HCT116 (cell line): Measurements from ENCODE around the gene TIMM44. TPM values are rescaled to one million over a fixed set of nuclear protein-coding genes. Genes with fewer than 3 reads are reported as not detected.

Experiments
- ATAC-seq: fragments of 200-7000 bp; cut with Tn5 transposase; 2 replicates; pipeline ENCODE4 v1.9.1; 2020; ENCODE audit warnings: mild to moderate bottlenecking, moderate library complexity
- BruUV-seq: library from RNA; stranded (reverse); fragments of 400-500 nt; replicated peaks from 2 replicates; lab custom pipeline; 2021; lab: Mats Ljungman, UMichigan
- CTCF ChIA-PET: fragments of 300-600 bp; sonication (Branson Sonifier 250); formaldehyde crosslinking; loops from one replicate; lab custom pipeline; 2021; ENCODE audit warnings: antibody characterized with exemption; lab: Charles Lee
- POLR2A ChIA-PET: fragments of 300-600, 350-600 bp; sonication (Branson Sonifier 250); formaldehyde crosslinking; loops from one replicate; lab custom pipeline; 2021; ENCODE audit warnings: antibody characterized with exemption; lab: Charles Lee
- RAD21 ChIA-PET, 2 experiments: fragments of 300-600 bp; sonication (Branson Sonifier 250); formaldehyde crosslinking; loops; one replicate each; lab custom pipeline; 2023; ENCODE audit warnings: low total read pairs in 2 of 2; ENCODE audit not compliant: uncharacterized antibody in 2 of 2, unreplicated experiment in 2 of 2, low non-redundant PET in 1 of 2; lab: Charles Lee
- DNase-seq: peaks from one replicate; pipeline ENCODE4 v3.0.0-alpha.2; 2010; ENCODE audit warnings: low read depth, low spot score
- H2AFZ ChIP-seq: fragments of 200-600 bp; shearing (Covaris generic), sonication (generic); 2 replicates; pipeline ENCODE4 v1.6.1; 2017; ENCODE audit warnings: low read depth, mixed run types, mixed read lengths, antibody characterized with exemption, low read length; ENCODE audit not compliant: poor library complexity, severe bottlenecking
- H3K27ac ChIP-seq: 2 replicates; pipeline ENCODE4 v1.5.1; 2012; ENCODE audit warnings: low read depth, low read length
- H3K27me3 ChIP-seq: fragments of 200-600 bp; sonication (generic); 2 replicates; pipeline ENCODE4 v1.6.1; 2016; ENCODE audit warnings: mixed run types, low read length, mixed read lengths; ENCODE audit not compliant: insufficient read depth
- H3K36me3 ChIP-seq, 2 experiments: fragments of 200-500 bp in 1 of 2; fragments of 200-600 bp in 1 of 2; sonication (Bioruptor generic) in 1 of 2; sonication (generic) in 1 of 2; 2 replicates each; pipeline versions ENCODE4 v1.5.1 to v1.6.1; 2014 to 2016; ENCODE audit warnings: low read length in 2 of 2, inconsistent platforms in 1 of 2, mixed read lengths in 1 of 2, mixed run types in 1 of 2; ENCODE audit not compliant: insufficient read depth in 2 of 2, control insufficient read depth in 1 of 2
- H3K4me1 ChIP-seq, 2 experiments: fragments of 200-600 bp in 1 of 2; sonication (generic) in 1 of 2; 2 replicates each; pipeline versions ENCODE4 v1.5.1 to v1.6.1; 2012 to 2017; ENCODE audit warnings: low read length in 2 of 2, inconsistent platforms in 1 of 2, mild to moderate bottlenecking in 1 of 2, mixed read lengths in 1 of 2, mixed run types in 1 of 2, moderate library complexity in 1 of 2; ENCODE audit not compliant: insufficient read depth in 2 of 2, control insufficient read depth in 1 of 2
- H3K4me2 ChIP-seq: fragments of 200-600 bp; sonication (generic); 2 replicates; pipeline ENCODE4 v1.6.1; 2017; ENCODE audit warnings: mixed run types, low read length, mixed read lengths
- H3K4me3 ChIP-seq, 2 experiments: fragments of 200-600 bp in 1 of 2; sonication (generic) in 1 of 2; replicated peaks in 1 of 2; 2 replicates each; pipeline ENCODE4 v1.5.1; 2011 to 2016; ENCODE audit warnings: low read length in 2 of 2, control low read depth in 1 of 2, low read depth in 1 of 2, mild to moderate bottlenecking in 1 of 2, mixed read lengths in 1 of 2, mixed run types in 1 of 2
- H3K79me2 ChIP-seq: fragments of 200-600 bp; sonication (generic); 2 replicates; pipeline ENCODE4 v1.6.1; 2017; ENCODE audit warnings: mild to moderate bottlenecking, mixed run types, low read length, moderate library complexity, mixed read lengths; ENCODE audit not compliant: insufficient read depth
- H3K9ac ChIP-seq: fragments of 200-600 bp; sonication (generic); 2 replicates; pipeline ENCODE4 v1.6.1; 2016; ENCODE audit warnings: low read length, mixed read lengths
- H3K9me2 ChIP-seq: fragments of 200-600 bp; sonication (generic), shearing (Covaris generic); 2 replicates; pipeline ENCODE4 v1.6.1; 2017; ENCODE audit warnings: mixed run types, mild to moderate bottlenecking, moderate library complexity; ENCODE audit not compliant: insufficient read depth
- H3K9me3 ChIP-seq, 2 experiments: fragments of 200-500 bp in 1 of 2; fragments of 200-600 bp in 1 of 2; sonication (Bioruptor generic) in 1 of 2; sonication (generic) in 1 of 2; 2 replicates each; pipeline ENCODE4 v1.6.1; 2014 to 2017; ENCODE audit warnings: low read length in 2 of 2, mixed read lengths in 2 of 2, inconsistent platforms in 1 of 2, low read depth in 1 of 2, mild to moderate bottlenecking in 1 of 2, mixed run types in 1 of 2, moderate library complexity in 1 of 2; ENCODE audit not compliant: control insufficient read depth in 1 of 2, insufficient read depth in 1 of 2
- H4K20me1 ChIP-seq: fragments of 200-600 bp; sonication (generic), shearing (Covaris generic); 2 replicates; pipeline ENCODE4 v1.6.1; 2017; ENCODE audit warnings: mixed run types, mild to moderate bottlenecking, moderate library complexity; ENCODE audit not compliant: insufficient read depth
- ATF3 ChIP-seq: IDR thresholded peaks from 2 replicates; pipeline ENCODE4 v1.6.1; 2012
- CBX3 ChIP-seq: IDR thresholded peaks from 2 replicates; pipeline ENCODE4 v1.6.1; 2012; ENCODE audit warnings: low read depth
- CEBPB ChIP-seq: IDR thresholded peaks from 2 replicates; pipeline ENCODE4 v1.6.1; 2012; ENCODE audit warnings: low read depth
- CTCF ChIP-seq, 3 experiments: fragments of 200-600 bp in 1 of 3; sonication (generic) in 1 of 3; IDR thresholded peaks in 2 of 3; conservative IDR thresholded peaks in 1 of 3; 2 replicates each; pipeline ENCODE4 v1.5.1; 2012 to 2017; ENCODE audit warnings: low read depth in 2 of 3, low read length in 2 of 3, antibody characterized with exemption in 1 of 3, borderline replicate concordance in 1 of 3, control low read depth in 1 of 3, mild to moderate bottlenecking in 1 of 3, mixed read lengths in 1 of 3, mixed run types in 1 of 3, moderate library complexity in 1 of 3; ENCODE audit not compliant: insufficient read depth in 1 of 3
- EGR1 ChIP-seq: IDR thresholded peaks from 2 replicates; pipeline ENCODE4 v1.6.1; 2012; ENCODE audit warnings: low read depth
- ELF1 ChIP-seq: IDR thresholded peaks from 2 replicates; pipeline ENCODE4 v1.6.1; 2012; ENCODE audit warnings: low read depth, borderline replicate concordance
- EZH2 ChIP-seq: fragments of 200-600 bp; sonication (generic); IDR thresholded peaks from 2 replicates; pipeline ENCODE4 v1.6.1; 2017; ENCODE audit warnings: antibody characterized with exemption, mixed run types
- JUND ChIP-seq: IDR thresholded peaks from 2 replicates; pipeline ENCODE4 v1.6.1; 2012
- MAX ChIP-seq: IDR thresholded peaks from 2 replicates; pipeline ENCODE4 v1.6.1; 2012
- POLR2A ChIP-seq: IDR thresholded peaks from 2 replicates; pipeline ENCODE4 v1.7.0; 2011; ENCODE audit warnings: borderline replicate concordance; ENCODE audit not compliant: insufficient read depth, insufficient read length; ENCODE audit errors: extremely low read depth
- POLR2AphosphoS5 ChIP-seq: IDR thresholded peaks from 2 replicates; pipeline ENCODE4 v1.6.1; 2011; ENCODE audit warnings: mild to moderate bottlenecking, low read depth, low read length, moderate library complexity
- RAD21 ChIP-seq: IDR thresholded peaks from 2 replicates; pipeline ENCODE4 v1.6.1; 2012; ENCODE audit warnings: low read depth, mild to moderate bottlenecking
- REST ChIP-seq: IDR thresholded peaks from 2 replicates; pipeline ENCODE4 v1.6.1; 2012; ENCODE audit warnings: low read depth
- SIN3A ChIP-seq: IDR thresholded peaks from 2 replicates; pipeline ENCODE4 v1.6.1; 2012; ENCODE audit warnings: low read depth
- TCF7L2 ChIP-seq: IDR thresholded peaks from 2 replicates; pipeline ENCODE4 v1.7.0; 2011; ENCODE audit warnings: borderline replicate concordance, inconsistent platforms; ENCODE audit not compliant: insufficient read depth, insufficient read length; ENCODE audit errors: extremely low read depth
- YY1 ChIP-seq: IDR thresholded peaks from 2 replicates; pipeline ENCODE4 v1.6.1; 2011; ENCODE audit warnings: low read length, low read depth, moderate library complexity, mild to moderate bottlenecking; ENCODE audit not compliant: insufficient replicate concordance; ENCODE audit errors: extremely low read depth
- ZBTB33 ChIP-seq: IDR thresholded peaks from 2 replicates; pipeline ENCODE4 v1.6.1; 2011; ENCODE audit warnings: mild to moderate bottlenecking, low read length, moderate library complexity; ENCODE audit not compliant: insufficient replicate concordance; ENCODE audit errors: extremely low read depth
- ZFX ChIP-seq: fragments of 450-650 bp; IDR thresholded peaks from 2 replicates; pipeline ENCODE4 v1.6.1; 2017
- ZNF274 ChIP-seq: fragments of 200-500 bp; sonication (Bioruptor generic); IDR thresholded peaks from 2 replicates; pipeline ENCODE4 v1.6.1; 2014; ENCODE audit warnings: mild to moderate bottlenecking, low read depth, low read length, inconsistent platforms
- intact Hi-C: fragments of 100-400 bp; cut with micrococcal nuclease; formaldehyde crosslinking; loops from 2 replicates; pipeline ENCODE4 v1.10.0; 2022
- total RNA-seq: library from RNA; stranded (reverse); gene quantifications from one replicate; pipeline ENCODE4 v1.2.1, GENCODE V29; 2021; ENCODE audit not compliant: unreplicated experiment

Gene TIMM44
- total RNA-seq, 1 experiment from 2014 or later, result 136 TPM

GRCh38 chr19:7940841-7941240 lies 2.6 kb downstream of the TIMM44 start:
- CTCF ChIA-PET, result no interaction called here
- intact Hi-C loops, result loop anchor here (5.0 kb wide), 1 partner anchor 216 kb away; no protein-coding TSS in a partner anchor
- POLR2A ChIA-PET, result no interaction called here

More at GRCh38 chr19:7940841-7941240, 2.6 kb downstream of the TIMM44 start:
- TF ChIP-seq ATF3 (no peak), ZBTB33 (no peak), ELF1 (no peak), EGR1 (no peak), CEBPB (no peak), ZNF274 (no peak), YY1 (no peak), RAD21 (no peak), POLR2AphosphoS5 (no peak), REST (no peak), POLR2A (no peak), TCF7L2 (no peak), JUND (no peak), ZFX (no peak), CTCF (IDR thresholded peaks at IDR 0.05 in 2 of 3, conservative IDR thresholded peaks at IDR 0.05 in 1 of 3; ENCODE audit: borderline replicate concordance in 1 of 3, insufficient read depth in 1 of 3, low read depth in 2 of 3, low read length in 2 of 3) (no peak), EZH2 (no peak), MAX (no peak), CBX3 (no peak), SIN3A (no peak)
- RAD21 ChIA-PET, result no interaction called here
- H3K4me2 ChIP-seq, result no peak overlapping the region
- H3K27ac ChIP-seq, result no peak overlapping the region
- H4K20me1 ChIP-seq, result no peaks in the 10 kb centered on the region
- ATAC-seq (no peak), DNase-seq (no peak)
- no peak overlapping the region for H2AFZ ChIP-seq
- peaks cover 13 to 25% of the 10 kb centered on the region in 2 experiments for H3K4me1 ChIP-seq
- H3K36me3 ChIP-seq, result peaks cover 20 to 28% of the 10 kb centered on the region in 2 experiments; a peak in 3 of 4 replicates
- no peaks in the 10 kb centered on the region for H3K27me3 ChIP-seq
- BruUV-seq, result no TSS peak
- H3K9ac ChIP-seq, result no peak overlapping the region
- H3K9me2 ChIP-seq, result no peaks in the 10 kb centered on the region
- no peaks in the 10 kb centered on the region for H3K9me3 ChIP-seq
- no peak overlapping the region for H3K4me3 ChIP-seq
- H3K79me2 ChIP-seq, result peaks cover 50% of the 10 kb centered on the region
